Measurements from ENCODE around the gene ASIC4. TPM values are rescaled to one million over a fixed set of nuclear protein-coding genes. Genes with fewer than 3 reads are reported as not detected.

Gene ASIC4
- total RNA-seq, 1 donor from 2014 or later, result 0.26 TPM

DNA sequence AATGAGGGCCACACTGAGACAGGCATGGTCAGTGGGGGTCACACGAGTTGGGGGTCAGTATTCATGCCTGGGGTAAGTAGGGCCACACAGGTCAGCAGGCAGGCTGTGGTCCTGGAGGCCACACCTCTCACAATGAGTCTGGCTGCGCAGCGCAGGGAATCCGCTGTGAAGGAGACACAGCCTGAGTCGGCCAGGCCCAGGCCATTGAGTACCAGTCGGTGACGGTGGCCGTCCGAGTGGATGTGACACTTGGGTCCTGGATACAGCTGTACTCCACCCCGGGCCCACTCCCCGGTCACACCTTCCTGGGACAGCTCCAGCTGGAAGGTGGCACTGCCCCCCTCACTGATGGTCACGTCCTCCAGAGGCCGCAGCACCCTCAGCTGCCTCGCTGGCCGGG lies 40.1 kb downstream of the ASIC4 start:
- TF ChIP-seq, protein P1, sequence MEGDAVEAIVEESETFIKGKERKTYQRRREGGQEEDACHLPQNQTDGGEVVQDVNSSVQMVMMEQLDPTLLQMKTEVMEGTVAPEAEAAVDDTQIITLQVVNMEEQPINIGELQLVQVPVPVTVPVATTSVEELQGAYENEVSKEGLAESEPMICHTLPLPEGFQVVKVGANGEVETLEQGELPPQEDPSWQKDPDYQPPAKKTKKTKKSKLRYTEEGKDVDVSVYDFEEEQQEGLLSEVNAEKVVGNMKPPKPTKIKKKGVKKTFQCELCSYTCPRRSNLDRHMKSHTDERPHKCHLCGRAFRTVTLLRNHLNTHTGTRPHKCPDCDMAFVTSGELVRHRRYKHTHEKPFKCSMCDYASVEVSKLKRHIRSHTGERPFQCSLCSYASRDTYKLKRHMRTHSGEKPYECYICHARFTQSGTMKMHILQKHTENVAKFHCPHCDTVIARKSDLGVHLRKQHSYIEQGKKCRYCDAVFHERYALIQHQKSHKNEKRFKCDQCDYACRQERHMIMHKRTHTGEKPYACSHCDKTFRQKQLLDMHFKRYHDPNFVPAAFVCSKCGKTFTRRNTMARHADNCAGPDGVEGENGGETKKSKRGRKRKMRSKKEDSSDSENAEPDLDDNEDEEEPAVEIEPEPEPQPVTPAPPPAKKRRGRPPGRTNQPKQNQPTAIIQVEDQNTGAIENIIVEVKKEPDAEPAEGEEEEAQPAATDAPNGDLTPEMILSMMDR (IDR thresholded peaks at IDR 0.05), result no peak
- TF ChIP-seq EZH2phosphoT487 (IDR thresholded peaks at IDR 0.05) (no peak), EZH2 (IDR thresholded peaks at IDR 0.05) (no peak)
- Histone ChIP-seq H4K20me1 (ENCODE audit: low read depth) (peaks cover 14% of the 10 kb centered on the region), H3K9me3 (ENCODE audit: low read depth) (no peaks in the 10 kb centered on the region), H3K4me3 (no peak overlapping the region), H3K27me3 (peaks cover 39% of the 10 kb centered on the region), H3K36me3 (no peaks in the 10 kb centered on the region), H3F3A (ENCODE audit: low read depth) (no peaks in the 10 kb centered on the region), H3K9ac (no peak overlapping the region), H3K79me2 (ENCODE audit: low read depth) (no peaks in the 10 kb centered on the region), H3K4me2 (no peak overlapping the region), H3K4me1 (peaks cover 5% of the 10 kb centered on the region), H3K27ac (no peak overlapping the region), H2AFZ (replicated peaks) (no peak overlapping the region)
- H3K4me3 Mint-ChIP-seq, result peak overlapping the region; percentile 80
- H3K9me3 Mint-ChIP-seq, result no peaks in the 10 kb centered on the region
- H3K27ac Mint-ChIP-seq, result no peak overlapping the region
- no peak for DNase-seq (ENCODE audit: low spot score)
- peaks cover 11% of the 10 kb centered on the region for H3K4me1 Mint-ChIP-seq
- H3K36me3 Mint-ChIP-seq, result peaks cover 9% of the 10 kb centered on the region
- peaks cover 15% of the 10 kb centered on the region for H3K27me3 Mint-ChIP-seq (ENCODE audit: insufficient read depth, low read depth)

DNA sequence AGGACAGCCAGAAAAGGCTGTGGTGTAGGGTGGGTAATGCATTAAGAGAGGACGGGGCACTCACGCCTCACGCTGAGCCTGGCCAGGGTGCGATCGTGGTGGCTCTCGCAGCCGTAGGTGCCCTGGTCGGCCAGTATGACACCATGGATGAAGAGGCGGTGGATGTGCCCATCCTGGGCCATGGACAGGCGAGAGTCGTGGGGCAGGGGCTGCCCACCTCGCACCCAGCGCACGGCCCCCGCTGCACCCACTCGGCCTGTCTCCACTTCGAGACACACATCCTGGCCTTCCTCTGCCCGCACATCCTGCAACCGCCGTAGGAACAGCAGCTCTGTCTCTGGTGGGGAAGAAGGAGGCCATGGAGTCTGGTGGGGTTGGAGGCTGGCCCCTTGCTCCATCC lies 41.7 kb downstream of the ASIC4 start:
- Histone ChIP-seq H3K4me2 (no peak overlapping the region), H3F3A (ENCODE audit: low read depth) (peaks cover 5% of the 10 kb centered on the region), H3K9me3 (ENCODE audit: low read depth) (no peaks in the 10 kb centered on the region), H4K20me1 (ENCODE audit: low read depth) (peaks cover 15% of the 10 kb centered on the region), H3K4me1 (peaks cover 5% of the 10 kb centered on the region), H3K27ac (no peak overlapping the region), H2AFZ (replicated peaks) (no peak overlapping the region), H3K4me3 (no peak overlapping the region), H3K36me3 (no peaks in the 10 kb centered on the region), H3K79me2 (ENCODE audit: low read depth) (no peaks in the 10 kb centered on the region), H3K9ac (no peak overlapping the region), H3K27me3 (peaks cover 31% of the 10 kb centered on the region)
- TF ChIP-seq EZH2phosphoT487 (IDR thresholded peaks at IDR 0.05) (no peak), EZH2 (IDR thresholded peaks at IDR 0.05) (no peak)
- TF ChIP-seq, protein P1 (IDR thresholded peaks at IDR 0.05), result no peak
- Mint-ChIP-seq H3K9me3 (no peaks in the 10 kb centered on the region), H3K4me3 (no peak overlapping the region), H3K27me3 (ENCODE audit: insufficient read depth, low read depth) (peaks cover 15% of the 10 kb centered on the region), H3K36me3 (peaks cover 11% of the 10 kb centered on the region), H3K27ac (no peak overlapping the region), H3K4me1 (peaks cover 11% of the 10 kb centered on the region)
- DNase-seq (ENCODE audit: low spot score), result no peak

DNA sequence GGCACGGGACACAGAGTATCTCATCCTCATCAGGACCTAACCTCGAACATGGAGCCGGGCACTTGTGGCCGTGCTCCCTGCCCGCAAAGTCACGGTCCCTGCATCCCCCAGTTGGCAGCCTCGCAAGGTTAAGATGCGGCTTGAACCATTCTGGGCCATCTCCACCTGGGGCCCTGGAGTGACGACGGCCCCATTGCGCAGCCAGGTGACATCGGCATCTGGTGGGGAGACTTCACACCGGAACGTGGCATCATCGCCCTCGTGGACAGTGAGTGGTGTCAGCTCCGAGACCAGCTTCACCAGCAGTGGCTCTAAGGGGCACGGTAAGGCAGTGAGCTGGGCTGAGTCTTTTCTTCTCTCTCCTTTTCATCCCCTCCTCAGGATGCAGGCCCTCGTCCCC lies 42.1 kb downstream of the ASIC4 start:
- H3K27me3 ChIP-seq, result peaks cover 26% of the 10 kb centered on the region
- H3K9ac ChIP-seq, result no peak overlapping the region
- H3K4me3 ChIP-seq, result no peak overlapping the region
- TF ChIP-seq EZH2phosphoT487 (IDR thresholded peaks at IDR 0.05), result no peak
- TF ChIP-seq EZH2 (IDR thresholded peaks at IDR 0.05), result no peak
- TF ChIP-seq, protein P1 (IDR thresholded peaks at IDR 0.05), result no peak
- no peak for DNase-seq (ENCODE audit: low spot score)
- H3K4me3 Mint-ChIP-seq, result no peak overlapping the region
- H3K9me3 Mint-ChIP-seq, result no peaks in the 10 kb centered on the region
- no peaks in the 10 kb centered on the region for H3K9me3 ChIP-seq (ENCODE audit: low read depth)
- H3K4me1 ChIP-seq, result peaks cover 2% of the 10 kb centered on the region
- H2AFZ ChIP-seq (replicated peaks), result no peak overlapping the region
- H3K4me1 Mint-ChIP-seq, result peaks cover 10% of the 10 kb centered on the region
- H3K4me2 ChIP-seq, result no peak overlapping the region
- H3K27ac Mint-ChIP-seq, result no peak overlapping the region
- H3F3A ChIP-seq (ENCODE audit: low read depth), result peaks cover 5% of the 10 kb centered on the region
- H3K36me3 Mint-ChIP-seq, result peaks cover 11% of the 10 kb centered on the region
- no peaks in the 10 kb centered on the region for H3K79me2 ChIP-seq (ENCODE audit: low read depth)
- H3K27me3 Mint-ChIP-seq (ENCODE audit: insufficient read depth, low read depth), result peaks cover 15% of the 10 kb centered on the region
- H3K36me3 ChIP-seq, result no peaks in the 10 kb centered on the region
- H3K27ac ChIP-seq, result no peak overlapping the region
- peaks cover 13% of the 10 kb centered on the region for H4K20me1 ChIP-seq (ENCODE audit: low read depth)

All from neural progenitor cell (in vitro differentiated cells).